Activated effector memory CD4-positive, alpha-beta T cell treated with Interleukin-2 at 50 U/mL for 16 hours (primary cell): ENCODE measurements around the gene COQ5.
"Not testable (repeated sequence)": the region's sequence is repeated elsewhere in the genome, so short reads cannot be mapped to it uniquely, and the experiment has no call there.

Experiments
- DNase-seq: peaks from one replicate; pipeline ENCODE4 v3.0.0-alpha.2; 2020

COQ5 gene

DNA sequence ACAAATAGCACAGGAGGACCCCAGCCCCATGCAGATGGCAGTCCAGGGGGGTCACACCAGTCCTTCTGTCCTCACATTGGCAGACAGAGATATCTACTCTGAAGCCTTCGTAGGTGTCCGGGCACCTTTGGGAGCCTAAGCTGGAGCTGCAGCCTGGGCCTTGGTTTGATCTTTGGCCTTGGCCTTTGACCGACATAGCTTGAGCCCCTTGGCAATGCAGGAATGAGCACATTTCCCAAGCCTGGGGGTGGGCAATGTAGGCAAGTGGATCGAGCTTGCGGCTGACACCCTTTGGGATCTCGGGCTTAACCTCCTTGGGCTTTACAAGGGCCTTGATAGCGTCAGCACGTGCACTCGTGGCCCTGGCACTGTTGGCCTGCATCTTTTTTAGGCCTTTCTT, 6.4 kb downstream of the COQ5 start:
- no peak for DNase-seq

DNA sequence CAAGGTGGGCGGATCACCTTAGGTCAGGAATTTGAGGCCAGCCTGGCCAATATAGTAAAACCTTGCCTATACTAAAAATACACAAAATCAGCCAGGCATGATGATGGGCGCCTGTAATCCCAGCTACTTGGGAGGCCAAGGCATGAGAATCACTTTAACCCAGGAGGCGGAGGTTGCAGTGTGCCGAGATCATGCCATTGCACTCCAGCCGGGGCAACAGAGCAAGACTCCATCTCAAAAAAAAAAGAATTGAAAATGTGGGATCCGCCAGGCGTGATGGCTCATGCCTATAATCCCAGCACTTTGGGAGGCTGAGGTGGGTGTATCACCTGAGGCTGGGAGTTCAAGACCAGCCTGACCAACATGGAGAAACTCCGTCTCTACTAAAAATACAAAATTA, 9.6 kb downstream of the COQ5 start:
- not testable (repeated sequence) for DNase-seq

DNA sequence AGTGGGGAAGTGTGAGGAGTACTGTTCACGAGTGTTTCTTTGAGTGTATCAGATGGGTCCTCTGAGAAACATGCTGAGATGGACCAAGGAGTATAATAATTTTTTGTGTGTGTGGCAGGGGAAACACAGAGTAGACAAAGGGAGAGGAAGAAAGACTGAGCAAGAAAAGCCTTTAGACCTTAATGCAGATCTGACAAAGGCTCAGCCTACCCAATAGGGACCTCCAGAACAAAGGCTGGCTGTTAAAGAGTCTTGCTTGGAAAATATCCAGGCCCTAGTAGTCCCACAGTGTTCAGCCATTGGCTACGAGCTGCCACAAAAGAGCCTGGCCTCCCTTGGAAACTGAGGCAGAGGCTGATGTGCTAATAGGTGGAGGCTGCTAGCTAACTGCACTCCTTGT, 13.5 kb downstream of the COQ5 start:
- DNase-seq: no peak

DNA sequence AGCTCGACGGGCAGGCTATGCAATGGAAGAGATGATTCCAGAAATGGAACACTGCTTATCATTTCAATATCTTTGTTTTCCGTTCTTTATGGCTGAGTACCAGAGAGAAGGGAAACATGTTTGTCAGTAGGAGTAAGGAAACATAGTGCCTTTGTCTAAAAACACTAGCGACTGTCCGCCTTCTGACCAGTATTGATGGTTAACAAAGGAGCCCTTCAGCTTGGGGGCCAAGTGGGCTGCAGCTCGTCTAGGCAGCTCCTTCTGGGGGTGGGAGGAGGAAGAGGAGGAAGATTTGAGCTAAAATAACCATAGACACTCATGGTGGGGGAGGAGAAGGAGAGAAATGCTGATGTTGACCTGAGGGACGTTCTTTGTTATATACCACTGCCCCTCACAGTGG, 15.0 kb downstream of the COQ5 start:
- DNase-seq: no peak

DNA sequence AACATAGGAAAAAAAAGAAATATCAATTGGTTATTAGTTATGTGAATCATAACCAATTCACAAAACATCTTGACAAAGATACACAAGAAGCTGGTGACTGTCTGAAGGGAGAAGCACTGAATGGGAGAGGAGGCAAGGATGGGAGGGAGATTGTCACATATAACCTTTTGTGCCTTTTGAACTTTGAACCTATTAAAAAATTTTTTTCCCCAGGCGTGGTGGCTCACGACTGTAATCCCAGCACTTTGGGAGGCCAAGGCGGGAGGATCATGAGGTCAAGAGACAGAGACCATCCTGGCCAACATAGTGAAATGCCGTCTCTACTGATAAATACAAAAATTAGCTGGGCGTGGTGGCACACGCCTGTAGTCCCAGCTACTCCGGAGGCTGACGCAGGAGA, 20.4 kb downstream of the COQ5 start:
- no peak for DNase-seq

DNA sequence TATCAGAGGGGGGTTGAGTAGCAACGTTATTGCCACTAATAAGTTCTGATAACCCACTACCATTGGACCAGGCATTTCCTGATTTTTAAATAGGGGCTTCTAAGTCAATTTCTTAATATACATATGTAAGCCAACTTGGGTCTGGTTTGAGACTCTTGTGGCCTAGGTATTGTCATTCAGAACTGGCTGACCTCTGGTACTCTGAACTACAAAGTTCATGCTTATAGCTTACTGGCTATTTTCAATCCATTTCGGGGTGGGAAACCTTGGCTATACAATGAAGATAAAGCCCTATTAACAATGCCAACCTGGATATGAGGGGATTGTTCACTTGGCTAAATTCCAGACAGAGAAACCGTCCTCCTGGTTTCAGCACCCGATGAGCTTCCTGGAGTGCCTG, 24.4 kb downstream of the COQ5 start:
- DNase-seq: no peak

DNA sequence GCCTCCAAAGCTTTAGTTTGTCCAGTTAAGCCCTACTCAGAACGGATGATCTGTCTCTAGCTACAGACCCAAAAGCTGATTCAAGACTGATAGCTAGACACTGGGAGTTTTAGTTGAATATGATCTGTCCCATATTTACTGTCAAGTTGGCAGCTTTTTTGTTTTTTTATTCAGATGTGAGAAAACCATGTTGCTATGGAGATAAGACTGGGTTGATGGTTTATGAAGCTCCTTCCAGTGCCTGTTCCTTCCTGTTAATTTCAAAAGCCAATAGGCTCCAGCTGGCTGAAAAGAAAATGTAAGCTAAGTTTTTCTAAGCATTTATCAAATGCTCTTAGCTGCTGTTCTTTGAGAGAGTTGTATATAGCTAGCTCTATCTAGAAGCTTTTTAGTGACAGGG, 28.4 kb downstream of the COQ5 start:
- no peak for DNase-seq

DNA sequence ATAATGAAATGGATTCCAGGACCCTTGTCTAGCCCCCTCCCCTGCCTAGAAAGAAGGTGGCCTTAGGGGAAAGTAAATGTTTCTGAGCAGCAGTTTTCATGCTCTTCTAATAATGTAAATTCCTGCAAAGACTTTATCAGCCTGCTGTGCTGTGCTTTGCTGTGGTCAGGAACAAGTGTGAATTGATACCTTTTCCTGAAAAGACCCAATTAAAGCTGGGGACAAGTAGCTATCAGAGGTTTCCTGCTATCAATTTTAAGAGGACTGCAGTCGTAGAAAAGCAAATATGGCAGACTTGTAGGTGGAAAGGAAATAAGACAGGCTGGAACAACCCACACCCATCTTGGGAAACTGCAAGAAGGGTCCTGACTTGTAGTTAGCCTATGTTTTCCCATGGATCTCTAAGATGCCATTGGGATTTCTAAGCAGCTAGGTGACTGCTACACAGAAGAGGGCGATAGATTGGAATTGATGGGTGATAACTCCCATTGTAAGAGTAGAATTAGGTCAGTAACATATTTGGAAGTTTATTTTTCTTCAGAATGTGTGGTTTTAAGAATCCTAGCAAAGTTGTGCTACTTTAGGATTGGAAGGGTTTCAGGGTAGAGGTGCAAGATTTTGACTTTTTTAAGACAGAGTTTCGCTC, 30.0 kb downstream of the COQ5 start:
- no peak for DNase-seq

DNA sequence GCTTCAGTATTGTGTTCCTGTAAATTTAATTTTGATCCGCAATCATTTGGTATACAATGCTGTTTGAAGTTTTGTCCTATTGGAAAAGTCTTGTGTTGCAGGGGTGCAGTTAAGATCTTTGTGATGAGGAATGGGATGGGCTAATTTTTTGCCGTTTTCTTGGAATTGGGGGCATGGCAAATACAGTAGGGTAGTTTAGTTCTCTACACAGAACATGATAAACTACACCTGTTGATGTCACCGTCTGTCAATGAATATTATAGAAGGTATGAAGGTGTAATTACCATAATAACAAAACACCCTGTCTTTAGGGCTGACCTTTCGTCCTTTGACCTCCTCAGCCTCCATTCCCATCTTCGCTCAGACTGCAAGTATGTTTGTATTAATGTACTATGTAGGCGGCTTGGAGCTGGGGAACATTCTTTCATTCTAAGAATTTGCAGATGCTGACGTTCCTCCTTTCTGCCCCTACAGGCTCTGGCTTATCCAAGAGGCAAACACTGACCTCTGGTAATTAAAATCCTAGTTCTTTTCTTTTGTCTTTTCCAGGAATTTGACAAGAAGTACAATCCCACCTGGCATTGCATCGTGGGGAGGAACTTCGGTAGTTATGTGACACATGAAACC, 31.3 kb downstream of the COQ5 start:
- no peak for DNase-seq

DNA sequence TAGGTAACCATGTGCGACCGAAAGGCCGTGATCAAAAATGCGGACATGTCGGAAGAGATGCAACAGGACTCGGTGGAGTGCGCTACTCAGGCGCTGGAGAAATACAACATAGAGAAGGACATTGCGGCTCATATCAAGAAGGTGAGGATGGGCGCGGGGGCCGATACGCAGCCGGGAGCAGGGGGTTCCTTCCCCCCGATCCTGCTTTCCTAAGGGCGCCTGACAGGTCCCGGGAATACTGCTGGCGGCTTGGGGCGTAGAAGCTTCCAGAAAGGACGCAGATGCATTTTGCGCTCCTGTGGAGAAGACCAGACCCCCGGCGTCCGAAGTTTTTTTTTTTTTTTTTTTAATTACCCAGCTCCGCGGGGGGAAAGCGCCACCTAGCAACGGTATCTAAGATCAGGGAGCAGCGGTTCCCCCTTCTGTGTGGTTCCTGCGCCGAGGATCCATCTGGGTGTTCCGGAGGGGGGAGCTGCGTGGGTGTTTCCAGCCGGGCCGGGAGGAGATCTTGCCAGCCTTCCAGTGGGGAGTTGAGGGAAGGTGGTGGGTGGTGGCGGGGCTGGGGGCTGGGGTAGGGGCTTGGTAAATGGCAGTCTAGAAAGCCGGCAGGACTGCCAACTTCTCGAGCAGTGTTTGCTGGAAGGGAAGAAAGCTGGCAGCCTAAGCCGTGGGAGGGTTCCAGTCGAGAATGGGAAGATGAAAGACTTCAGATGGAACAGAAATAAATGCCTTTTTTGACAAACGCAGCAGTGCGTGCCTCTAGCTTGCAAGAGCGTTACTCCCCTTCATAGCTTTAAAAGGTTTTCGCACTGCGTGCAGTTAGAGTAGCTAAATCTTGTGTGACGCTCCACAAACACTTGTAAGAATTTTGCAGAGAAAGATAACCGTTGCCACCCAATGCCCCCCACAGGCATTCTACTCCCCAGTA, 32.3 kb downstream of the COQ5 start:
- peak; percentile 19 for DNase-seq

DNA sequence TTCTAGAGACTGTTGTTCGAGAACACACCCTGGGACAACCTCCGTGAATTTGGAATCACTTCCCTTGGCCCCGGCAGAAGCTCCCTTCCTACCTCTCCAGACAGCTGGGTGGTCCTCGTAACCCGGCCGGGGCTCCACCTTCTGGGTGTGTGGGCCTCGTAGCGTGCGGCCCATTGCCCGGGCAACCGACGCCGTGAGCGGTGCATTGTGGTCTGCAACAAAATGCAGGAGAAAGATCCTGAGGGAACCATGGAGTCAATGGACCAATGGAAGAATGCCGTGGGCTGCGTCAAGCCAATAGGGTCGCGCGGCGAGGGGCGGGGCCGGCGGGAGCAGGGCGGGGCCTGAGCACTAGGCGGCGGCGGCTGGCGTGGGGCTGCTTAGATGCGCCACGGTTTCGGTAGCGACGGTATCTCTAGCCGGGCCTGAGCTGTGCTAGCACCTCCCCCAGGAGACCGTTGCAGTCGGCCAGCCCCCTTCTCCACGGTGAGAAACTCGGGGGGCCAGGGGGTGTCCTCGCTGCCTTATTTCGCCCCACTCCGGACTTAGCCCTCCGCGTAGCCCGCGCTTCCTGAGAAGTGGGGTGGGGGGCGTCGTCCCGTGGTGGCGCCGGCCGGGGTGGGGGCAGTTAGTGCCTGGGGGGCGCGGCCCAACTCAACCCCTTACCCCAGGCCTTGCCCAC, 33.1 kb downstream of the COQ5 start, which contains the start of gene DYNLL1:
Gene DYNLL1, plus strand, starts transcription at position 383 of the 682 bp plus-strand sequence. CDS start 309 bp downstream, outside the sequence.
- DNase-seq: peak; percentile 96

DNA sequence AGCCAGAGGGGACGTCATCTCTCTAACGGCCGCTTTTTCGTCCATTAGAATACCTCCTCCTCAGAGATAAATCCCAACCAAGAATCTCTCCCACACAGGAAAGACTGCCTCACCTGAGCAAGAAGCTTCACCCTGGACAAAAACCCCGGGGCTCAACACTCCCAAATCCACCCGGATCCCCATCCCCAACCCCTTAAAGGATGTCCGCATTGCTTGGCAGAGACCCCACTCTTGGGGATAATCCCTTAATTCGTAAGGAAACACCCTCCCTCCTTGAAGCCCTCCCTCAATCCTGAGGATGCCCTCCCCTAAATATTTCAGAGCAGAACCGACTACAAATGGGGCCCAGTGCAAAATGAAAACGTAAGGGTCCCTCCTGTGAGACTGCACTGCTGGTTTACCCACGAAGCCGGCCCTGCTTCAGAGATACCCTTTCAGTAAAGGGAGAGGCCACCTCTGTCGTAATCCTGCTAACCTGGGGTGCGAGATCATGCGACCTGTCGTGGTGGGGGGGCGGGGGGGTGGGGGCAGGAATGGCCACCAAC, 33.7 kb downstream of the COQ5 start:
- no peak for DNase-seq

DNA sequence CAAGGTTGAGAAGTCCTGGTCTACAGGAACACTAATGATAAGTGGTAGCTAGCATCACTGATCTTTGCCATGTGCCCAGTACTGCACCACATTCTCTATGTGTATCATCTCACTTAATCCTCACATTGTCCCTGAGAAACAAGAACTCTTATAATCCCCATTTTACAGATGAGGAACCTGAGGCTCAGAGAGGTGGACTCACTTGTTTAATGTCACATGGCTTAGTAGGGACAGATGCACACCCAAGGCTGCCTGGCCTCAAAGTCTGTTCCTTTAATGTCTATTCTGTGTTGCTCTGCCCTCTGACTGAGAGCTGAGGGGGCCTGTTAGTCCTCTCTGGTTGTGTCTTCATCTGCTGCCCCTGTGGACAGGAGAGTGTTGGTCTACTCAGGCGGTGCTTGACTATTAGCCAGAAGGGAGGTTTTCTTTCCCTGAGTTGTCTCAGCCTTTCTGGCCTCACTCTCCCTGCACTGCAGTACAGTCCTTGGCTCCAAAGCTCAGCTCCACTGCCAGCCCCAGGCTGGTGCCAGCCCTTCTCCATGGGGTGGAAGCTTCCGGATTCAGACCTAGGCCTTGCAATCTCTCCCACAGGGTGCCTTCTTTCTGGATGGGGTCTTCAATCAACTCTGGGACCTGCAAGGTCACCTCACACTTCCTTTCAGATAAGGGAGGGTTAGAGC, 38.0 kb downstream of the COQ5 start:
- DNase-seq: no peak

DNA sequence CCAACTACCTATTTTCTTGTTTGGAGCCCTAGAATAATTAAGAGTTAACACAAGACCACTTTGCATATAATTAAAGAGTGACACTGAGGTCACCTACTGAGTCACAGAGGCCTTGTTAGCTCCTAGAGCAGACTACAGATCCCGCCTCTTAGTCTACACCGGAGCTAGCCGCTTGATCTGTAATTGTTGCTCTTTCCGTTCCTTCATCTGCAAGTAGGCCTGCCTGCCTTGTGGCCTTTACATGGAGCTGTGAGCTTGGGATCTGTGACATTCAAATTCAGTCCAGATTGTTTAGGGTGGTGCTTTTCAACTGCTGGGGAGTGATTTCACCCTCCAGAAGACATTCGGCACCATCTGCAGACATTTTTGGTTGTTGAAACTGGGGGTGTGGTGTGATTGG, 38.6 kb downstream of the COQ5 start:
- no peak for DNase-seq

DNA sequence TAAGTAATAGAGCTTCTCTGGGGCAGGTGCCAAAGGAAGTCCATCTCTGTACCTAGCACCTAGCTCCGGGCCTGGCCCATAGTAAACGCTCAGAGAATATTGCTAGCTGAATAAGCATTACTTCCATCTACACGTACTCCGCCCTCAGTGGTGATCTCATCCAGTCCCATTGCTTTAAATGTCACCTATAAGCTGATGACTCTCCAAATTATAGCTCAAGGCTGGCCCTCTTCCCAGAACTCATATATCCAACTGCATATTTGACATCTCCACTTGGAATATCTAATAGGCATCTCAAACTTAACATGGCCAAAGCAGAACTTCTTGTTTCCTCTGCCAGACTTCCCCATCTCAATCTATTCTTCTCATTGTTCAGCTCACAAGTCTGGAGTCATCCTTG, 39.9 kb downstream of the COQ5 start:
- no peak for DNase-seq

DNA sequence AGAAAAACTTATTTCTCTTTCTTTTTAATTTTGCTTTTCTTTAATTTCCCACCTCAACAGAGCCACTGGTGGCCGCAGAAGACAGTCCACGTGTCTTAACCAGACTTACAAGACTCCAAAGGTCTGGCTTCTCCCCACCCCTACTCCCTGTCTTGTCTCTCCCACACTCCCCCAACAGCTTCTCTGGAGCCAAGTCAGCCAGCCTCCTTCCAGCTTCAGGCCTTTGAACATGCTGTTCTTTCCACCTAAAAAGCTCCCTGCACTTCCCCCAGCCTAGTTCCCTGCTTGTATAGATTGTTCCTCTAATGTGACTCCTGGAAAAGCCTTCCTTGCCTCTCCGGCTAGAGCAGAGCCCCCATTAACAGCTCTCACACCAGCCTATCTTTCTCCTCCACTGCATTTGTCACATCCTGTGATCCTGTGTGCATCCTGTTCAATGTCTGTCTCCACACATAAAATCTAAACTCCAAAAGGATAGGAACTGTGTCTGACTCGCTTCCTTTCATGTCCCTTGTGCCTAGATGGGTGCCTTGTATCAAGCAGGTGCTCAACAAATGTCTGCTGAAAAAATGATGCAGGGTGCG, 40.8 kb downstream of the COQ5 start:
- no peak for DNase-seq

DNA sequence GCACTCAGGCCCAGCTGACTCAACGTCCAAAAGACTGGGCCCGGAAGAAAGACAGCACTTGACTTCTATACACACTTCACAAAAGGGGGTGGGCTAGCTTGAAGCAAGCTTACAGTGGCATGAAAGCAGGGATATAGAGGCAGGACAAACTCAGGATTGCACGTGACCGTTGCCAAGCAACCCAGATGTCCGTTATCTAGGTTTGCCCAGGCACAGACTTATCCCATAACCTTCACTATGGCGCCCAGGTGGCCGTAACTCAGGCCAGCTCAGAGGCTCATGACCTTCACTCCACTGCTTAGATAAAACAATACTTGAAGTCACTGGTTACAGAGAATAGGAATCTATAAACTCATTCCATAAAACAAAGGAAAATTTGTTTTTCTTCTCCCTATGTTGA, 41.4 kb downstream of the COQ5 start:
- not testable (repeated sequence) for DNase-seq

DNA sequence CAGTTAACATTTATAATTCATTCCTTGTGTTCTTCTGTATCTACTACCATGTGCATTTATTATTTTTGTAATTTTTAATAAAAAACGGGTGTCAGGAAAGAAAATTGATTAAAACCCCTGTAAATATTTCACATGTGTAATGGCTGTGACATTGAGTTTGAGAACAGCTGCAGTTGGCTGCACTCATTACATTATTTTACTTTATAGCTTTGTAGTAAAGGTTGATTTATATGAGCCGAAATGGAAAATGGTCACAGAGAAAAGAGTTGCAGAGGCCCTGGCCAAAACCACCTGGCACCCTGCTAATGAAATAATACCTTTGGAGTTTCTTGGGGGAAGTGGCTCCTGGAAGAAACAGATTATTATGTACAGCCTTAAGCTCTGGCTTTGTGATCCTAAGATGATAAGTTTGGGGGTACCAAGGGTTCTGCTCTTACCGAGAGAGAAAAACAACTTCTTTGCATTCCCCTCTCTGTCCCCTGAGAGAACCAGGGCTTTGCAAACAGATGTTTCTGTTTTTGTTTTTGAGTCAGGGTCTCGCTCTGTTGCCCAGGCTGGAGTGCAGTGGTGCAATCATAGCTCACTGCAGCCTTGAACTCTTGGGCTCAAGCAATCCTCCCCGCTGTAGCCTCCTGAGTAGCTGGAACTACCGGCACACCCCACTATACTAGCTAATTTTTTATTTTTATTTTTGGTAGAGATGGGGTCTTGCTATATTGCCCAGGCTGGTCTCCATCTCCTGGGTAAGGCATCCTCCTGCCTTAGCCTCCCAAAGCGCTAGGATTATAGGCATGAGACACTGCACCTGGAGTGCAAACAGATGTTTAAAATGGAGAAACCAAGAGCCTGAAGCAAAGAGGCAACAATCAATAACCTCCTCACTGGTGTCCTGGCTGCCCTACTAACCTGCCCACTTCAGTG, 42.7 kb downstream of the COQ5 start:
- no peak for DNase-seq

DNA sequence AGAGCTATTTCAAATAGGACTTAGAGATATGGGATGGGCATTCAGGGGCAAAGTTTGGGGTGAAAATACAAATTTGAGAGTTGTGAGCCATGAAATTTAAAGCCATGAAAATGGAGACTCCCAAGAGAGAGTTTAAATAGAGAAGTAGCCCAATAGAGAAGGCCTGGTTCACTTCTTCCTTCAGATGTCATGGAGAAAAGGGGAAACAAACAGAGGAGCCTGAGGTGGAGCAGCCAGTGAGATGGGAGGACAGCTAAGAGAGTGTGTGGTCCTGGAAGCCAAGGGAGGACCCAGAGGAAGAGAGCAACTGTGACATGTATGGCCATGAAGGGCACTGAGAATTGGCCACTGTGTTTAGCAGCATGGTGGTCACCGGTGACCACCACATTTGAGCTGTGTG, 45.3 kb downstream of the COQ5 start:
- no peak for DNase-seq

DNA sequence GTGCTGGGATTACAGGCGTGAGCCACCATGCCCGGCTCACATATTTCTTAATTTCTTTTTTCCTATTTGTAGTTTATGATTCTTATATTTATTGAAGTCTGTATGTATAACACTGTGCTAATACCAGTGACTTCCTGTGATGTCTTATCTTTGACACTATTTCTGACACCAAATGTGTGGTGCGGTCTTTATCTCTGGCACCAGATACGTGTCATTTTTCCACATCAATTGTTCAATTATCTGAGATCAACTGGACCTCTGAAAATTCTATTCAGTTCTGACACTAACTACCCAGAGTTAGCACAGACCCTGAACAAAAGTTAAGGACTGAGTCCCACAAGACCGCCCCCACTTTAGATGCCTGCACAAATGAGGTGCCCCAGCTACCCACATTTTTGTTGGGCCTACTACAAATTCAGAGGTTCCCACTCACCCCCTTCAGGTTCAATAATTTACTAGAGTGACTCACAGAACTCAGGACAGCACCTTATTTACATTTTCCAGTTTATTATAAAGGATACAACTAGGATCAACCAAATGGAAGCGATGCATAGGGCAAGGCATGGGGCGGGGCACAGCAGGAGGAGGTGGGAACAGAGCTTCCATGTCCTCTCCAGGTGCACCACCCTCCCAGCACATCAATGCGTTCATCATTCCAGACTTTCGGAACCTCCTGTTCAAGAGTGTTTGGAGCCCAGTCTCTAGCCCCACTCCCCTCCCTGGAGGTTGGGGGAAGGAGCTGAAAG, 47.8 kb downstream of the COQ5 start:
- DNase-seq: no peak
